GM18517 (cell line): Measurements from ENCODE around the gene MPDZ.
"Not testable (repeated sequence)": the region's sequence is repeated elsewhere in the genome, so short reads cannot be mapped to it uniquely, and the experiment has no call there.

Source experiments
- ATAC-seq: cut with Tn5 transposase; IDR thresholded peaks from one replicate; pipeline ENCODE4 v1.9.1; 2021; ENCODE audit warnings: mild to moderate bottlenecking, moderate library complexity; ENCODE audit not compliant: unreplicated experiment

Gene MPDZ

GRCh38 chr9:13266167-13266566, 13.3 kb downstream of the MPDZ start:
- ATAC-seq, result no peak

GRCh38 chr9:13264788-13265187, 14.7 kb downstream of the MPDZ start:
- no peak for ATAC-seq

GRCh38 chr9:13263511-13263910, 16.0 kb downstream of the MPDZ start:
- no peak for ATAC-seq

GRCh38 chr9:13252852-13253251, 26.6 kb downstream of the MPDZ start:
- ATAC-seq, result no peak

- no peak for ATAC-seq
Observed at GRCh38 chr9:13244181-13244580, 35.3 kb downstream of the MPDZ start.

GRCh38 chr9:13241283-13241682, 38.2 kb downstream of the MPDZ start:
- no peak for ATAC-seq

GRCh38 chr9:13239660-13240059, 39.8 kb downstream of the MPDZ start:
- ATAC-seq, result no peak

- no peak for ATAC-seq
Observed at GRCh38 chr9:13239208-13239607, 40.3 kb downstream of the MPDZ start.

GRCh38 chr9:13234932-13235331, 44.6 kb downstream of the MPDZ start:
- ATAC-seq, result no peak

- no peak for ATAC-seq
Observed at GRCh38 chr9:13228431-13228830, 51.1 kb downstream of the MPDZ start.

GRCh38 chr9:13224366-13224765, 55.1 kb downstream of the MPDZ start:
- ATAC-seq, result no peak

GRCh38 chr9:13222733-13223132, 56.8 kb downstream of the MPDZ start:
- not testable (repeated sequence) for ATAC-seq

GRCh38 chr9:13221741-13222140, 57.8 kb downstream of the MPDZ start:
- no peak for ATAC-seq

- ATAC-seq, result no peak
Observed at GRCh38 chr9:13220837-13221236, 58.7 kb downstream of the MPDZ start.

GRCh38 chr9:13215791-13216554, 63.5 kb downstream of the MPDZ start:
- ATAC-seq, result no peak

- ATAC-seq, result no peak
Observed at GRCh38 chr9:13213998-13214397, 65.5 kb downstream of the MPDZ start.

- ATAC-seq, result no peak
Observed at GRCh38 chr9:13213337-13213736, 66.2 kb downstream of the MPDZ start.

GRCh38 chr9:13210306-13210705, 69.2 kb downstream of the MPDZ start:
- no peak for ATAC-seq

GRCh38 chr9:13209498-13209897, 70.0 kb downstream of the MPDZ start:
- no peak for ATAC-seq

GRCh38 chr9:13205824-13206223, 73.7 kb downstream of the MPDZ start:
- no peak for ATAC-seq

GRCh38 chr9:13190040-13190439, 89.5 kb downstream of the MPDZ start:
- no peak for ATAC-seq

- ATAC-seq, result no peak
Observed at GRCh38 chr9:13189362-13189761, 90.1 kb downstream of the MPDZ start.

GRCh38 chr9:13186774-13187173, 92.7 kb downstream of the MPDZ start:
- no peak for ATAC-seq
